Brain pericyte (primary cell): ENCODE measurements around the gene FLT1.

Experiments used
- DNase-seq: peaks from one replicate; pipeline ENCODE4 v3.0.0-alpha.2; 2012; ENCODE audit warnings: low read depth, low spot score

FLT1 gene

DNA sequence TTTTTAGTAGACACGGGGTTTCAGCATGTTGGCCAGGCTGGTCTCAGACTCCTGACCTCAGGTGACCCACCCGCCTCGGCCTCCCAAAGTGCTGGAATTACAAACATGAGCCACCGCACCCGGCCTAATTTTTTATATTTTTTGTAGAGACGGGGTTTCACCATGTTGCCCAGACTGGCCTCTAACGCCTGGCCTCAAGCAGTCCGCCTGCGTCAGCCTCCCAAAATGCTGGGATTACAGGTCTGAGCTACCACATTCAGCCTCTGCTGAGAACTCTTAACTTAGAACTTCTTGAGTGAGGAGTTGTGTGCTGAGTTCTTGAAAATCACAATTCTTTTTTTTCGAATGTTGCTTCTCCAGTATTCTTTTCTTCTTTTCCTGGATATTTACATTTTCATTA, 244.4 kb downstream of the FLT1 start:
- no peak for DNase-seq
